H1 (cell line): ENCODE results near the gene EMID1. TPM values are rescaled to one million over a fixed set of nuclear protein-coding genes. Genes with fewer than 3 reads are reported as not detected.
"Not testable (repeated sequence)": the region's sequence is repeated elsewhere in the genome, so short reads cannot be mapped to it uniquely, and the experiment has no call there.

Experiments
- CTCF ChIA-PET: fragments of 300-600 bp; sonication (Branson Sonifier 250); formaldehyde crosslinking; loops from one replicate; lab custom pipeline; 2021; ENCODE audit not compliant: partially characterized antibody; lab: Charles Lee
- POLR2A ChIA-PET: fragments of 300-600 bp; sonication (Branson Sonifier 250); formaldehyde crosslinking; loops from one replicate; lab custom pipeline; 2021; ENCODE audit warnings: inconsistent platforms; ENCODE audit not compliant: partially characterized antibody; lab: Charles Lee
- DNase-seq, 2 experiments: peaks; one replicate each; pipeline versions ENCODE4 v3.0.0 to v3.0.0-alpha.2; 2010 to 2022; ENCODE audit warnings: low spot score in 2 of 2, low read depth in 1 of 2, mixed read lengths in 1 of 2
- FAIRE-seq: peaks from 2 replicates; lab custom pipeline; 2011; peaks lifted over from hg19 to GRCh38; lab: Jason Lieb, UNC
- H2AFZ ChIP-seq: 2 replicates; pipeline ENCODE4 v1.8.1; 2012; ENCODE audit warnings: low read length, inconsistent platforms
- H2AK5ac ChIP-seq: 2 replicates; pipeline ENCODE4 v1.6.1; 2013; ENCODE audit warnings: low read depth, low read length
- H2BK120ac ChIP-seq: replicated peaks from 2 replicates; pipeline ENCODE3; 2013; ENCODE audit warnings: low read depth, low read length, inconsistent platforms
- H2BK12ac ChIP-seq: 2 replicates; pipeline ENCODE4 v1.6.1; 2013; ENCODE audit warnings: low read depth, low read length
- H2BK15ac ChIP-seq: 2 replicates; pipeline ENCODE4 v1.6.1; 2013; ENCODE audit warnings: low read length
- H2BK20ac ChIP-seq: 2 replicates; pipeline ENCODE4 v1.6.1; 2013; ENCODE audit warnings: low read length
- H2BK5ac ChIP-seq: 2 replicates; pipeline ENCODE4 v1.6.1; 2013; ENCODE audit warnings: low read depth, low read length
- H3K14ac ChIP-seq: 2 replicates; pipeline ENCODE4 v1.6.1; 2013; ENCODE audit warnings: inconsistent platforms; ENCODE audit not compliant: insufficient read length
- H3K18ac ChIP-seq: 2 replicates; pipeline ENCODE4 v1.6.1; 2013; ENCODE audit warnings: low read length; ENCODE audit errors: extremely low read depth
- H3K23ac ChIP-seq: 2 replicates; pipeline ENCODE4 v1.6.1; 2013; ENCODE audit warnings: inconsistent platforms; ENCODE audit not compliant: insufficient read length
- H3K23me2 ChIP-seq: 2 replicates; pipeline ENCODE4 v1.6.1; 2013; ENCODE audit warnings: low read depth, low read length
- H3K27ac ChIP-seq: 2 replicates; pipeline ENCODE4 v1.6.1; 2011; ENCODE audit warnings: low read depth, low read length, inconsistent platforms
- H3K27me3 ChIP-seq, 4 experiments: replicated peaks in 1 of 4; 1 replicate in 1 of 4; 2 replicates in 3 of 4; pipeline versions ENCODE4 v1.6.1 to v1.8.1; 2011 to 2013; ENCODE audit warnings: low read length in 3 of 4, mild to moderate bottlenecking in 3 of 4, inconsistent platforms in 2 of 4, mixed read lengths in 2 of 4, moderate library complexity in 1 of 4; ENCODE audit not compliant: control insufficient read depth in 3 of 4, insufficient read depth in 3 of 4; ENCODE audit errors: extremely low read depth in 1 of 4
- H3K36me3 ChIP-seq, 4 experiments: 2 replicates each; pipeline versions ENCODE4 v1.6.1 to v1.8.1; 2011 to 2013; ENCODE audit warnings: mild to moderate bottlenecking in 4 of 4, low read length in 3 of 4, moderate library complexity in 2 of 4, control low read depth in 1 of 4, inconsistent platforms in 1 of 4; ENCODE audit not compliant: insufficient read depth in 4 of 4, control insufficient read depth in 2 of 4
- H3K4ac ChIP-seq: replicated peaks from 2 replicates; pipeline ENCODE3; 2013; ENCODE audit warnings: low read length, low read depth, mixed read lengths, inconsistent platforms; ENCODE audit not compliant: insufficient read length
- H3K4me1 ChIP-seq, 4 experiments: replicated peaks in 1 of 4; 1 replicate in 1 of 4; 2 replicates in 3 of 4; pipeline versions ENCODE4 v1.6.1 to v1.8.1; 2011 to 2013; ENCODE audit warnings: low read length in 3 of 4, inconsistent platforms in 2 of 4, mixed read lengths in 1 of 4; ENCODE audit not compliant: insufficient read depth in 4 of 4, control insufficient read depth in 3 of 4
- H3K4me2 ChIP-seq, 2 experiments: 2 replicates each; pipeline versions ENCODE4 v1.6.1 to v1.8.1; 2011 to 2013; ENCODE audit warnings: low read depth in 2 of 2, low read length in 2 of 2, control low read depth in 1 of 2, inconsistent platforms in 1 of 2, mild to moderate bottlenecking in 1 of 2; ENCODE audit not compliant: insufficient read depth in 1 of 2
- H3K4me3 ChIP-seq, 4 experiments: fragments of 200-600, 300-600 bp in 1 of 4; sonication (generic), shearing (Covaris generic), sonication (Bioruptor Twin) in 1 of 4; 2 replicates each; pipeline versions ENCODE4 v1.5.1 to v1.8.1; 2011 to 2016; ENCODE audit warnings: low read length in 4 of 4, low read depth in 3 of 4, control low read depth in 2 of 4, inconsistent platforms in 2 of 4, mild to moderate bottlenecking in 2 of 4, mixed read lengths in 1 of 4, moderate library complexity in 1 of 4; ENCODE audit not compliant: insufficient read depth in 2 of 4; ENCODE audit errors: extremely low read depth in 1 of 4
- H3K56ac ChIP-seq: replicated peaks from 2 replicates; pipeline ENCODE3; 2013; ENCODE audit warnings: low read depth, mild to moderate bottlenecking, mixed read lengths, low read length, inconsistent platforms; ENCODE audit not compliant: insufficient read length
- H3K79me1 ChIP-seq: 2 replicates; pipeline ENCODE4 v1.6.1; 2013; ENCODE audit warnings: low read depth, low read length, control low read depth
- H3K79me2 ChIP-seq, 2 experiments: 2 replicates each; pipeline versions ENCODE4 v1.6.1 to v1.8.1; 2012 to 2013; ENCODE audit warnings: low read length in 2 of 2, mild to moderate bottlenecking in 2 of 2, inconsistent platforms in 1 of 2; ENCODE audit not compliant: insufficient read depth in 2 of 2, control insufficient read depth in 1 of 2
- H3K9ac ChIP-seq, 4 experiments: replicated peaks in 1 of 4; 1 replicate in 1 of 4; 2 replicates in 3 of 4; pipeline versions ENCODE4 v1.6.1 to v1.8.1; 2011 to 2013; ENCODE audit warnings: low read depth in 3 of 4, low read length in 3 of 4, control low read depth in 2 of 4, mild to moderate bottlenecking in 2 of 4, moderate library complexity in 2 of 4, inconsistent platforms in 1 of 4; ENCODE audit errors: extremely low read depth in 1 of 4
- H3K9me3 ChIP-seq, 2 experiments: 2 replicates each; pipeline versions ENCODE4 v1.6.1 to v1.8.1; 2012 to 2013; ENCODE audit warnings: mild to moderate bottlenecking in 2 of 2, moderate library complexity in 2 of 2, control low read depth in 1 of 2, inconsistent platforms in 1 of 2, low read depth in 1 of 2, low read length in 1 of 2, mixed read lengths in 1 of 2; ENCODE audit not compliant: insufficient read depth in 2 of 2
- H4K20me1 ChIP-seq, 2 experiments: replicated peaks in 1 of 2; 2 replicates each; pipeline versions ENCODE3 to v1.8.1; 2011 to 2013; ENCODE audit warnings: inconsistent platforms in 2 of 2, low read length in 2 of 2, mild to moderate bottlenecking in 1 of 2; ENCODE audit not compliant: insufficient read depth in 2 of 2, control insufficient read depth in 1 of 2
- H4K5ac ChIP-seq: 2 replicates; pipeline ENCODE4 v1.6.1; 2013; ENCODE audit warnings: low read length, low read depth, mixed read lengths, inconsistent platforms; ENCODE audit not compliant: insufficient read length
- H4K8ac ChIP-seq: 2 replicates; pipeline ENCODE4 v1.8.0; 2013; ENCODE audit warnings: mild to moderate bottlenecking, moderate library complexity, low read length, inconsistent platforms; ENCODE audit not compliant: insufficient read depth; ENCODE audit errors: extremely low read depth
- H4K91ac ChIP-seq: replicated peaks from 2 replicates; pipeline ENCODE3; 2013; ENCODE audit warnings: low read length, mixed read lengths, inconsistent platforms; ENCODE audit not compliant: insufficient read length
- WGBS, 2 experiments: shearing (Covaris generic) in 1 of 2; methylation state at CpG; one replicate each; pipeline versions ENCODE4 v1.1.6 to v1.1.7; 2013 to 2015; ENCODE audit warnings: low lambda C conversion rate in 2 of 2, mixed read lengths in 2 of 2, inconsistent platforms in 1 of 2, low coverage in 1 of 2, missing lambda C conversion rate in 1 of 2; ENCODE audit not compliant: insufficient replicate concordance in 2 of 2, insufficient coverage in 1 of 2, insufficient read length in 1 of 2; ENCODE audit errors: extremely low coverage in 1 of 2, missing lambda C conversion rate in 1 of 2; 5-methylcytosine and 5-hydroxymethylcytosine counted together
- polyA plus RNA-seq, 7 experiments: library from polyadenylated mRNA; depleted of rRNA in 3 of 7; stranded (reverse) in 5 of 7; unstranded in 2 of 7; fragments of >200 nt in 5 of 7; fragments of 200-250 nt in 2 of 7; gene quantifications; 1 replicate in 5 of 7; 2 replicates in 1 of 7; 4 replicates in 1 of 7; pipeline versions ENCODE4 v1.2.1 to v1.2.3, GENCODE V29; 2011 to 2013; ENCODE audit warnings: missing spikeins in 2 of 7, mixed read lengths in 2 of 7
- total RNA-seq: library from RNA; stranded (reverse); fragmentation: NEBNext Ultra II Directional; extraction: Animal tissue kit (Norgen Biotek cat#: 25700); gene quantifications from 2 replicates; pipeline ENCODE4 v1.2.1, GENCODE V29; 2021

The EMID1 gene
- total and polyA plus RNA-seq, 2 of the 8 experiments (the other 6 are each of a cell fraction or from before 2014, with no cell fraction given), result 3.9 to 7.4 TPM

GRCh38 chr22:29247891-29248290, 42.2 kb downstream of the EMID1 start:
- not testable (repeated sequence) for H3K9ac ChIP-seq, H2BK20ac ChIP-seq, H2AFZ ChIP-seq, H3K4me3 ChIP-seq, H3K23ac ChIP-seq, H2BK5ac ChIP-seq, H2BK120ac ChIP-seq, H3K4me2 ChIP-seq, H3K27me3 ChIP-seq, H3K27ac ChIP-seq, H2BK15ac ChIP-seq, H4K91ac ChIP-seq, H3K79me1 ChIP-seq, FAIRE-seq, H3K4me1 ChIP-seq, H2AK5ac ChIP-seq, H3K14ac ChIP-seq, H3K9me3 ChIP-seq, H3K79me2 ChIP-seq, H3K23me2 ChIP-seq, H3K56ac ChIP-seq, H4K5ac ChIP-seq, DNase-seq, H2BK12ac ChIP-seq, H4K8ac ChIP-seq, H4K20me1 ChIP-seq, H3K36me3 ChIP-seq, H3K4ac ChIP-seq, H3K18ac ChIP-seq
- ChIA-PET CTCF (interaction anchor here (0.6 to 6.2 kb wide), 13 partner anchors 10 to 975 kb away, joined by 3 to 84 read pairs (median 3); partner anchors contain the start of gene EMID1), POLR2A (interaction anchor here (1.2 to 2.4 kb wide), 4 partner anchors 10 to 14 kb away, joined by 3 to 7 read pairs (median 4); no protein-coding TSS in a partner anchor)
- WGBS, 2 experiments, result 95% methylated on average over 10 of the region's 10 CpGs; no CpG with 5 or more reads in 1 of the 2 experiments
